ENCODE data around the gene MED10.

The MED10 gene

GRCh38 chr5:6356578-6357164, 21.7 kb downstream of the MED10 start:
- Mint-ChIP-seq H3K9me3 (no peaks in the 10 kb centered on the region), H3K27ac (no peak overlapping the region)
- no peak for ATAC-seq

GRCh38 chr5:6355294-6355693, 23.1 kb downstream of the MED10 start:
- ATAC-seq (no peak), DNase-seq (no peak)
- H3K9me3 Mint-ChIP-seq: no peaks in the 10 kb centered on the region
- peaks cover 16% of the 10 kb centered on the region for H3K4me1 Mint-ChIP-seq
- H3K4me3 Mint-ChIP-seq: no peak overlapping the region
- no peaks in the 10 kb centered on the region for H3K27me3 Mint-ChIP-seq
- peaks cover 13% of the 10 kb centered on the region for H3K36me3 Mint-ChIP-seq (ENCODE audit: low read depth)
- H3K27ac Mint-ChIP-seq: no peak overlapping the region

More at GRCh38 chr5:6356578-6357164, 21.7 kb downstream of the MED10 start:
- no peak overlapping the region for H3K4me3 Mint-ChIP-seq
- peaks cover 18% of the 10 kb centered on the region for H3K36me3 Mint-ChIP-seq (ENCODE audit: low read depth)
- H3K27me3 Mint-ChIP-seq: no peaks in the 10 kb centered on the region
- DNase-seq: no peak
- peaks cover 17% of the 10 kb centered on the region for H3K4me1 Mint-ChIP-seq

GRCh38 chr5:6354848-6355247, 23.5 kb downstream of the MED10 start:
- no peak for ATAC-seq
- H3K36me3 Mint-ChIP-seq (ENCODE audit: low read depth): peaks cover 13% of the 10 kb centered on the region
- peaks cover 11% of the 10 kb centered on the region for H3K4me1 Mint-ChIP-seq
- H3K27ac Mint-ChIP-seq: no peak overlapping the region
- H3K9me3 Mint-ChIP-seq: no peaks in the 10 kb centered on the region
- no peaks in the 10 kb centered on the region for H3K27me3 Mint-ChIP-seq
- no peak for DNase-seq
- no peak overlapping the region for H3K4me3 Mint-ChIP-seq

- ATAC-seq (no peak), DNase-seq (no peak)
- H3K27ac Mint-ChIP-seq: no peak overlapping the region
- peaks cover 9% of the 10 kb centered on the region for H3K4me1 Mint-ChIP-seq
- H3K4me3 Mint-ChIP-seq: no peak overlapping the region
- peaks cover 13% of the 10 kb centered on the region for H3K36me3 Mint-ChIP-seq (ENCODE audit: low read depth)
- no peaks in the 10 kb centered on the region for H3K9me3 Mint-ChIP-seq
- no peaks in the 10 kb centered on the region for H3K27me3 Mint-ChIP-seq
These were observed 24.6 kb downstream of the MED10 start for GRCh38 chr5:6353602-6354302.

- H3K36me3 Mint-ChIP-seq (ENCODE audit: low read depth): peaks cover 2% of the 10 kb centered on the region
- H3K27ac Mint-ChIP-seq: no peak overlapping the region
These were observed 27.9 kb downstream of the MED10 start for GRCh38 chr5:6350277-6351090.

GRCh38 chr5:6349387-6349786, 29.0 kb downstream of the MED10 start:
- no peak for ATAC-seq
- Mint-ChIP-seq H3K4me3 (no peak overlapping the region), H3K27me3 (no peaks in the 10 kb centered on the region), H3K4me1 (peaks cover 9% of the 10 kb centered on the region), H3K36me3 (ENCODE audit: low read depth) (peaks cover 2% of the 10 kb centered on the region), H3K27ac (no peak overlapping the region), H3K9me3 (no peaks in the 10 kb centered on the region)
- no peak for DNase-seq

More at GRCh38 chr5:6350277-6351090, 27.9 kb downstream of the MED10 start:
- DNase-seq: no peak
- Mint-ChIP-seq H3K9me3 (no peaks in the 10 kb centered on the region), H3K4me3 (no peak overlapping the region), H3K4me1 (peaks cover 9% of the 10 kb centered on the region), H3K27me3 (no peaks in the 10 kb centered on the region)
- no peak for ATAC-seq

- H3K4me3 Mint-ChIP-seq: no peak overlapping the region
- peaks cover 2% of the 10 kb centered on the region for H3K36me3 Mint-ChIP-seq (ENCODE audit: low read depth)
- H3K9me3 Mint-ChIP-seq: no peaks in the 10 kb centered on the region
- no peak for DNase-seq
- peaks cover 9% of the 10 kb centered on the region for H3K4me1 Mint-ChIP-seq
- no peak overlapping the region for H3K27ac Mint-ChIP-seq
- no peak for ATAC-seq
- H3K27me3 Mint-ChIP-seq: no peaks in the 10 kb centered on the region
These were observed 29.8 kb downstream of the MED10 start for GRCh38 chr5:6348476-6349000.

GRCh38 chr5:6347673-6348072, 30.7 kb downstream of the MED10 start:
- Mint-ChIP-seq H3K27ac (no peak overlapping the region), H3K27me3 (no peaks in the 10 kb centered on the region), H3K9me3 (no peaks in the 10 kb centered on the region), H3K4me3 (no peak overlapping the region), H3K36me3 (ENCODE audit: low read depth) (peaks cover 2% of the 10 kb centered on the region), H3K4me1 (peaks cover 9% of the 10 kb centered on the region)
- DNase-seq (no peak), ATAC-seq (no peak)

- no peaks in the 10 kb centered on the region for H3K9me3 Mint-ChIP-seq
- ATAC-seq (no peak), DNase-seq (no peak)
- H3K4me3 Mint-ChIP-seq: no peak overlapping the region
- H3K4me1 Mint-ChIP-seq: peaks cover 6% of the 10 kb centered on the region
- H3K36me3 Mint-ChIP-seq (ENCODE audit: low read depth): peaks cover 2% of the 10 kb centered on the region
- no peaks in the 10 kb centered on the region for H3K27me3 Mint-ChIP-seq
- no peak overlapping the region for H3K27ac Mint-ChIP-seq
These were observed 31.2 kb downstream of the MED10 start for GRCh38 chr5:6347165-6347564.

GRCh38 chr5:6344593-6344989, 33.8 kb downstream of the MED10 start:
- H3K4me1 Mint-ChIP-seq: no peaks in the 10 kb centered on the region
- H3K9me3 Mint-ChIP-seq: no peaks in the 10 kb centered on the region
- H3K36me3 Mint-ChIP-seq (ENCODE audit: low read depth): no peaks in the 10 kb centered on the region
- ATAC-seq (no peak), DNase-seq (no peak)
- H3K4me3 Mint-ChIP-seq: no peak overlapping the region
- H3K27me3 Mint-ChIP-seq: no peaks in the 10 kb centered on the region
- no peak overlapping the region for H3K27ac Mint-ChIP-seq

- H3K36me3 Mint-ChIP-seq (ENCODE audit: low read depth): no peaks in the 10 kb centered on the region
- H3K27ac Mint-ChIP-seq: no peak overlapping the region
- H3K4me3 Mint-ChIP-seq: no peak overlapping the region
- H3K4me1 Mint-ChIP-seq: no peaks in the 10 kb centered on the region
- no peaks in the 10 kb centered on the region for H3K9me3 Mint-ChIP-seq
- no peak for ATAC-seq
- no peak for DNase-seq
- H3K27me3 Mint-ChIP-seq: no peaks in the 10 kb centered on the region
These were observed 34.3 kb downstream of the MED10 start for GRCh38 chr5:6343951-6344592.

- ATAC-seq: no peak
These were observed 35.5 kb downstream of the MED10 start for GRCh38 chr5:6342689-6343315.

GRCh38 chr5:6340100-6340499, 38.2 kb downstream of the MED10 start:
- no peak overlapping the region for H3K4me3 Mint-ChIP-seq
- DNase-seq: no peak
- H3K27ac Mint-ChIP-seq: no peak overlapping the region
- H3K9me3 Mint-ChIP-seq: no peaks in the 10 kb centered on the region
- no peaks in the 10 kb centered on the region for H3K4me1 Mint-ChIP-seq
- no peaks in the 10 kb centered on the region for H3K36me3 Mint-ChIP-seq (ENCODE audit: low read depth)
- ATAC-seq: no peak
- no peaks in the 10 kb centered on the region for H3K27me3 Mint-ChIP-seq

More at GRCh38 chr5:6342689-6343315, 35.5 kb downstream of the MED10 start:
- H3K4me3 Mint-ChIP-seq: no peak overlapping the region
- H3K4me1 Mint-ChIP-seq: no peaks in the 10 kb centered on the region
- no peaks in the 10 kb centered on the region for H3K9me3 Mint-ChIP-seq
- H3K27me3 Mint-ChIP-seq: no peaks in the 10 kb centered on the region
- H3K27ac Mint-ChIP-seq: no peak overlapping the region
- no peaks in the 10 kb centered on the region for H3K36me3 Mint-ChIP-seq (ENCODE audit: low read depth)
- no peak for DNase-seq

- no peak for DNase-seq
- H3K4me1 Mint-ChIP-seq: no peaks in the 10 kb centered on the region
- ATAC-seq: no peak
These were observed 39.5 kb downstream of the MED10 start for GRCh38 chr5:6338871-6339270.

More at GRCh38 chr5:6338871-6339270, 39.5 kb downstream of the MED10 start:
- H3K36me3 Mint-ChIP-seq (ENCODE audit: low read depth): no peaks in the 10 kb centered on the region
- H3K27ac Mint-ChIP-seq: no peak overlapping the region
- H3K4me3 Mint-ChIP-seq: no peak overlapping the region
- no peaks in the 10 kb centered on the region for H3K27me3 Mint-ChIP-seq
- no peaks in the 10 kb centered on the region for H3K9me3 Mint-ChIP-seq

All from activated naive CD8-positive, alpha-beta T cell treated with anti-CD3 and anti-CD28 coated beads, Interleukin-2, amount 50 U/mL, for 24 hours (primary cell).